ENCODE measurements around the gene SOX1.

GRCh38 chr13:112053167-112053743, 13.7 kb upstream of the SOX1 start:
- TF ChIP-seq CTCF (IDR thresholded peaks at IDR 0.05; ENCODE audit: poor library complexity, severe bottlenecking) (no peak), RAD21 (conservative IDR thresholded peaks at IDR 0.05) (no peak)
